ENCODE measurements around the gene AK9. TPM values are rescaled to one million over a fixed set of nuclear protein-coding genes. Genes with fewer than 3 reads are reported as not detected.

AK9 gene
- total and polyA plus RNA-seq, 4 donors, result 1.1 to 5.3 (median 3.8) TPM

- WGBS, result 99% methylated on average over 1 of the region's 1 CpG
- Histone ChIP-seq H3K4me3 (ENCODE audit: low read depth in 1 of 3, low read length in 3 of 3) (no peak overlapping the region), H3K9me3 (ENCODE audit: control insufficient read depth in 4 of 4, low read length in 3 of 4) (no peaks in the 10 kb centered on the region), H3K27me3 (ENCODE audit: control insufficient read depth in 4 of 4, insufficient read depth in 4 of 4, low read length in 3 of 4) (no peaks in the 10 kb centered on the region), H3K4me1 (ENCODE audit: control insufficient read depth in 4 of 4, insufficient read depth in 4 of 4, low read length in 3 of 4) (no peaks in the 10 kb centered on the region), H3K9ac (ENCODE audit: low read depth in 1 of 2, low read length in 2 of 2) (no peak overlapping the region), H3K27ac (ENCODE audit: low read depth in 1 of 2, low read length in 2 of 2) (no peak overlapping the region), H3K36me3 (ENCODE audit: control insufficient read depth in 4 of 4, insufficient read depth in 3 of 4, low read depth in 1 of 4, low read length in 3 of 4) (peaks cover 0 to 3% (median 0%) of the 10 kb centered on the region in 4 donors)
- TF ChIP-seq GABPA (IDR thresholded peaks at IDR 0.05 in 1 of 2, conservative IDR thresholded peaks at IDR 0.05 in 1 of 2) (no peak), RAD21 (IDR thresholded peaks at IDR 0.05) (no peak), FOXA2 (IDR thresholded peaks at IDR 0.05) (no peak), REST (IDR thresholded peaks at IDR 0.05) (no peak), EGR1 (IDR thresholded peaks at IDR 0.05; ENCODE audit: low read depth in 2 of 2) (no peak), JUND (IDR thresholded peaks at IDR 0.05) (no peak), RXRA (IDR thresholded peaks at IDR 0.05) (no peak), MAX (IDR thresholded peaks at IDR 0.05) (no peak), CTCF (IDR thresholded peaks at IDR 0.05; ENCODE audit: low read depth, low read length, missing input control) (no peak), HNF4A (conservative IDR thresholded peaks at IDR 0.05) (no peak), TAF1 (conservative IDR thresholded peaks at IDR 0.05) (no peak), YY1 (IDR thresholded peaks at IDR 0.05) (no peak), SP1 (IDR thresholded peaks at IDR 0.05) (no peak), HNF4G (IDR thresholded peaks at IDR 0.05) (no peak), ZBTB33 (IDR thresholded peaks at IDR 0.05) (no peak), ATF3 (IDR thresholded peaks at IDR 0.05) (no peak), FOXA1 (IDR thresholded peaks at IDR 0.05) (no peak), NR2F2 (IDR thresholded peaks at IDR 0.05) (no peak)
- DNase-seq (ENCODE audit: low spot score), result no peak
Observed at GRCh38 chr6:109631403-109631802, 59.6 kb downstream of the AK9 start.
